Measurements from ENCODE around the gene ZNF219. TPM values are rescaled to one million over a fixed set of nuclear protein-coding genes. Genes with fewer than 3 reads are reported as not detected.

ZNF219 gene
- total and polyA plus RNA-seq, 2 of the 13 experiments (the other 11 are each of a cell fraction or from before 2014, with no cell fraction given), result 34.5 to 36.6 TPM

GRCh38 chr14:21069388-21070082 is 28.9 kb downstream of the ZNF219 start (continued):
- no peak for TF ChIP-seq USF2 (IDR thresholded peaks at IDR 0.05; ENCODE audit: low read depth, low read length)
- no peak for TF ChIP-seq USF2 (CRISPR knock-in tag; IDR thresholded peaks at IDR 0.05; ENCODE audit: borderline replicate concordance)
- TF ChIP-seq ZNF616 (CRISPR knock-in tag; IDR thresholded peaks at IDR 0.05; ENCODE audit: low read depth), result 0 out of 2 replicates have a peak, but pooled peaks have one; percentile 23
- peak; percentile 68; the same call in 1 of the 2 replicates for TF ChIP-seq KDM2A (CRISPR knock-in tag; IDR thresholded peaks at IDR 0.05; ENCODE audit: borderline replicate concordance, low read depth)
- no peak for TF ChIP-seq KDM6A (CRISPR knock-in tag; IDR thresholded peaks at IDR 0.05; ENCODE audit: low read depth)
- TF ChIP-seq ZNF367 (CRISPR knock-in tag; IDR thresholded peaks at IDR 0.05; ENCODE audit: borderline replicate concordance), result no peak
- no peak for TF ChIP-seq ISX (CRISPR knock-in tag; conservative IDR thresholded peaks at IDR 0.05)
- TF ChIP-seq TRIM22 (IDR thresholded peaks at IDR 0.05), result no peak
- no peak; the same call in 1 of the 2 replicates for TF ChIP-seq ARNT2 (CRISPR knock-in tag; IDR thresholded peaks at IDR 0.05; ENCODE audit: low read depth)
- no peak for TF ChIP-seq WIZ (CRISPR knock-in tag; IDR thresholded peaks at IDR 0.05)
- TF ChIP-seq ZNF326 (CRISPR knock-in tag; IDR thresholded peaks at IDR 0.05; ENCODE audit: borderline replicate concordance), result no peak
- no peak for TF ChIP-seq NCOA5 (CRISPR knock-in tag; IDR thresholded peaks at IDR 0.05)
- TF ChIP-seq HHEX (CRISPR knock-in tag; IDR thresholded peaks at IDR 0.05), result no peak
- peak; percentile 64; the same call in 1 of the 2 replicates for TF ChIP-seq ZNF691 (CRISPR knock-in tag; IDR thresholded peaks at IDR 0.05; ENCODE audit: borderline replicate concordance, low read depth)
- 0 out of 4 replicates have a peak, but pooled peaks of 1 of the 2 experiments have one; percentile 36 for TF ChIP-seq ATF4 (CRISPR knock-in tag; IDR thresholded peaks at IDR 0.05)
- TF ChIP-seq PRMT3 (CRISPR knock-in tag; IDR thresholded peaks at IDR 0.05; ENCODE audit: borderline replicate concordance, low read depth), result no peak; the same call in 1 of the 2 replicates
- TF ChIP-seq EZH2 (conservative IDR thresholded peaks at IDR 0.05; ENCODE audit: low read depth, low read length), result no peak
- TF ChIP-seq ZNF687 (CRISPR knock-in tag; IDR thresholded peaks at IDR 0.05), result peak; percentile 73
- no peak for TF ChIP-seq ZNF33A (CRISPR knock-in tag; IDR thresholded peaks at IDR 0.05; ENCODE audit: borderline replicate concordance)
- TF ChIP-seq ZNF232 (CRISPR knock-in tag; IDR thresholded peaks at IDR 0.05; ENCODE audit: borderline replicate concordance), result peak; percentile 75; the same call in 1 of the 2 replicates

Measured in HepG2 (cell line).